SK-N-SH (cell line): ENCODE data around the gene SLC26A1. TPM values are rescaled to one million over a fixed set of nuclear protein-coding genes. Genes with fewer than 3 reads are reported as not detected.

ENCODE experiments used
- CTCF ChIA-PET: fragments of 300-600, 350-600 bp; formaldehyde crosslinking; extraction: SDS; loops from one replicate; lab custom pipeline; 2021; lab: Yijun Ruan, JAX
- POLR2A ChIA-PET: fragments of 350-600 bp; sonication (Branson Sonifier 250); formaldehyde crosslinking; extraction: SDS; loops from one replicate; lab custom pipeline; 2020; ENCODE audit warnings: antibody characterized with exemption, inconsistent platforms; lab: Yijun Ruan, JAX
- DNase-seq: peaks from one replicate; pipeline ENCODE4 v3.0.0; 2012
- H2AFZ ChIP-seq: fragments of 200-600 bp; sonication (generic); 2 replicates; pipeline ENCODE4 v1.8.1; 2016; ENCODE audit warnings: antibody characterized with exemption, mild to moderate bottlenecking, low read depth
- H3F3A ChIP-seq: fragments of 200-600 bp; sonication (generic); replicated peaks from 2 replicates; pipeline ENCODE3; 2016; ENCODE audit warnings: antibody characterized with exemption, mild to moderate bottlenecking; ENCODE audit not compliant: insufficient read depth
- H3K27ac ChIP-seq, 2 experiments: fragments of 200-500 bp in 1 of 2; fragments of 200-600 bp in 1 of 2; sonication (Bioruptor generic) in 1 of 2; sonication (generic), shearing (Covaris generic) in 1 of 2; 2 replicates each; pipeline versions ENCODE4 v1.5.1 to v1.6.1; 2014 to 2016; ENCODE audit warnings: low read depth in 2 of 2, inconsistent platforms in 1 of 2, low read length in 1 of 2, mild to moderate bottlenecking in 1 of 2, mixed read lengths in 1 of 2
- H3K27me3 ChIP-seq: fragments of 200-600 bp; sonication (generic), shearing (Covaris generic); 2 replicates; pipeline ENCODE4 v1.6.1; 2016; ENCODE audit warnings: mixed run types; ENCODE audit not compliant: insufficient read depth
- H3K36me3 ChIP-seq, 2 experiments: fragments of 200-500 bp in 1 of 2; fragments of 200-600 bp in 1 of 2; sonication (Bioruptor generic) in 1 of 2; sonication (generic) in 1 of 2; replicated peaks in 1 of 2; 2 replicates each; pipeline versions ENCODE3 to v1.5.1; 2014 to 2016; ENCODE audit warnings: low read length in 1 of 2, mild to moderate bottlenecking in 1 of 2; ENCODE audit not compliant: insufficient read depth in 2 of 2, control insufficient read depth in 1 of 2
- H3K4me1 ChIP-seq, 2 experiments: fragments of 200-500 bp in 1 of 2; fragments of 200-600 bp in 1 of 2; sonication (Bioruptor generic) in 1 of 2; sonication (generic), shearing (Covaris generic) in 1 of 2; 2 replicates each; pipeline versions ENCODE4 v1.5.1 to v1.6.1; 2014 to 2016; ENCODE audit warnings: low read depth in 1 of 2, low read length in 1 of 2, mixed run types in 1 of 2; ENCODE audit not compliant: insufficient read depth in 2 of 2, control insufficient read depth in 1 of 2
- H3K4me2 ChIP-seq: fragments of 200-600 bp; sonication (generic), shearing (Covaris generic); 2 replicates; pipeline ENCODE4 v1.6.1; 2017; ENCODE audit warnings: mixed run types
- H3K4me3 ChIP-seq, 2 experiments: fragments of 200-500 bp in 1 of 2; fragments of 200-600 bp in 1 of 2; sonication (Bioruptor generic) in 1 of 2; sonication (generic), shearing (Covaris generic) in 1 of 2; 2 replicates each; pipeline versions ENCODE4 v1.5.1 to v1.8.1; 2014 to 2016; ENCODE audit warnings: low read depth in 2 of 2, inconsistent platforms in 1 of 2, low read length in 1 of 2, mild to moderate bottlenecking in 1 of 2, mixed read lengths in 1 of 2, moderate library complexity in 1 of 2
- H3K79me2 ChIP-seq: fragments of 200-600 bp; sonication (generic); 2 replicates; pipeline ENCODE4 v1.8.1; 2017; ENCODE audit warnings: mild to moderate bottlenecking; ENCODE audit not compliant: insufficient read depth
- H3K9ac ChIP-seq: fragments of 200-600 bp; sonication (generic); 2 replicates; pipeline ENCODE4 v1.6.1; 2017; ENCODE audit warnings: mixed run types
- H3K9me2 ChIP-seq: fragments of 200-600 bp; sonication (generic); 2 replicates; pipeline ENCODE4 v1.6.1; 2017; ENCODE audit warnings: mixed run types
- H3K9me3 ChIP-seq: fragments of 200-600 bp; sonication (generic); 2 replicates; pipeline ENCODE4 v1.6.1; 2017; ENCODE audit warnings: mixed run types, mild to moderate bottlenecking, moderate library complexity
- H4K20me1 ChIP-seq: fragments of 200-600 bp; sonication (generic); 2 replicates; pipeline ENCODE4 v1.6.1; 2017; ENCODE audit warnings: mild to moderate bottlenecking, mixed run types; ENCODE audit not compliant: insufficient read depth
- CHD2 ChIP-seq: fragments of 150-350 bp; IDR thresholded peaks from 2 replicates; pipeline ENCODE4 v1.6.1; 2018; ENCODE audit warnings: low read length; ENCODE audit not compliant: partially characterized antibody
- CTCF ChIP-seq: fragments of 200-600 bp; sonication (generic); IDR thresholded peaks from 2 replicates; pipeline ENCODE4 v1.6.1; 2017; ENCODE audit warnings: antibody characterized with exemption, mild to moderate bottlenecking, moderate library complexity
- EZH2phosphoT487 ChIP-seq: fragments of 200-600 bp; sonication (generic); IDR thresholded peaks from 2 replicates; pipeline ENCODE4 v1.6.1; 2017; ENCODE audit warnings: low read depth, mixed run types, mild to moderate bottlenecking, antibody characterized with exemption, moderate library complexity, borderline replicate concordance
- FOXJ3 ChIP-seq: sonication (generic); formaldehyde crosslinking; IDR thresholded peaks from 2 replicates; pipeline ENCODE4 v1.5.1; 2020; ENCODE audit warnings: mild to moderate bottlenecking, missing genetic modification reagents
- FOXM1 ChIP-seq: IDR thresholded peaks from 2 replicates; pipeline ENCODE4 v1.4.0; 2012; ENCODE audit warnings: low read depth, mild to moderate bottlenecking
- GATA2 ChIP-seq: sonication (generic); formaldehyde crosslinking; IDR thresholded peaks from 2 replicates; pipeline ENCODE4 v1.5.0; 2020; ENCODE audit warnings: mild to moderate bottlenecking, missing genetic modification reagents
- JUND ChIP-seq: IDR thresholded peaks from 2 replicates; pipeline ENCODE4 v1.4.0; 2012
- MAX ChIP-seq: IDR thresholded peaks from 2 replicates; pipeline ENCODE4 v1.4.0; 2012; ENCODE audit warnings: low read depth
- MXI1 ChIP-seq: IDR thresholded peaks from 2 replicates; pipeline ENCODE4 v1.6.1; 2012; ENCODE audit warnings: mild to moderate bottlenecking, low read depth, low read length, improper control_type of control experiment
- SIN3A ChIP-seq: IDR thresholded peaks from 2 replicates; pipeline ENCODE4 v1.6.1; 2012; ENCODE audit warnings: low read depth, mild to moderate bottlenecking, low read length, moderate library complexity, borderline replicate concordance
- SMC3 ChIP-seq: IDR thresholded peaks from 2 replicates; pipeline ENCODE4 v1.6.1; 2012; ENCODE audit warnings: low read depth, low read length, improper control_type of control experiment
- TEAD4 ChIP-seq: IDR thresholded peaks from 2 replicates; pipeline ENCODE4 v1.4.0; 2012; ENCODE audit warnings: mild to moderate bottlenecking, borderline replicate concordance; ENCODE audit not compliant: insufficient read depth
- USF1 ChIP-seq: IDR thresholded peaks from 2 replicates; pipeline ENCODE4 v1.4.0; 2012; ENCODE audit warnings: low read depth, borderline replicate concordance
- ZBTB33 ChIP-seq: IDR thresholded peaks from 2 replicates; pipeline ENCODE4 v1.4.0; 2012; ENCODE audit warnings: low read depth, borderline replicate concordance
- WGBS: methylation state at CpG from one replicate; pipeline ENCODE4 v1.1.6; 2017; ENCODE audit warnings: low lambda C conversion rate; 5-methylcytosine and 5-hydroxymethylcytosine counted together
- polyA plus RNA-seq, 3 experiments: library from polyadenylated mRNA; depleted of rRNA; stranded (reverse); fragments of >200 nt; gene quantifications; 2 replicates each; pipeline ENCODE4 v1.2.3, GENCODE V29; 2012

The SLC26A1 gene
- polyA plus RNA-seq, 1 of the 3 experiments (the other 2 are of a cell fraction) = 0.05 TPM

- WGBS = 81% methylated on average over 10 of the region's 26 CpGs
- ChIA-PET POLR2A (no interaction called here), CTCF (no interaction called here)
- TF ChIP-seq SMC3 (no peak), FOXM1 (no peak), TEAD4 (no peak), CTCF (no peak), JUND (no peak), SIN3A (no peak), USF1 (no peak), MAX (no peak), FOXJ3 (CRISPR knock-in tag) (no peak), ZBTB33 (no peak), GATA2 (no peak), MXI1 (no peak), CHD2 (no peak), EZH2phosphoT487 (no peak)
- no peak overlapping the region for H3K4me2 ChIP-seq
- no peaks in the 10 kb centered on the region for H3K9me2 ChIP-seq
- H3K27ac ChIP-seq = no peak overlapping the region
- H3K36me3 ChIP-seq = no peaks in the 10 kb centered on the region
- no peak for DNase-seq
- no peak overlapping the region for H3K9ac ChIP-seq
- no peak overlapping the region for H3K4me3 ChIP-seq
- no peaks in the 10 kb centered on the region for H3K79me2 ChIP-seq
- peaks cover 8% of the 10 kb centered on the region; the same call in 1 of the 2 replicates for H3K27me3 ChIP-seq
- H2AFZ ChIP-seq = no peak overlapping the region
- H3K4me1 ChIP-seq = no peaks in the 10 kb centered on the region
- no peaks in the 10 kb centered on the region for H3F3A ChIP-seq
- H4K20me1 ChIP-seq = no peaks in the 10 kb centered on the region
- H3K9me3 ChIP-seq = no peaks in the 10 kb centered on the region
These were observed 42.3 kb upstream of the SLC26A1 start for GRCh38 chr4:1035510-1035909.
